Tibial nerve (tissue), 3 donors: ENCODE data around the gene CMC4.

Source experiments
- POLR2A ChIP-seq, 2 donors: fragments of 450-650 bp; IDR thresholded peaks; one replicate each; pipeline ENCODE4 v1.6.1; 2017; ENCODE audit warnings: antibody characterized with exemption in 2 of 2, mild to moderate bottlenecking in 2 of 2, moderate library complexity in 2 of 2
- TF ChIP-seq, protein P1 (sequence below), 5 experiments: fragments of 200-600 bp in 3 of 5; fragments of 450-650 bp in 2 of 5; sonication (generic) in 3 of 5; IDR thresholded peaks; one replicate each; pipeline ENCODE4 v1.5.1; 2016 to 2019; ENCODE audit warnings: antibody characterized with exemption in 5 of 5, mild to moderate bottlenecking in 3 of 5, moderate library complexity in 2 of 5

DNA sequence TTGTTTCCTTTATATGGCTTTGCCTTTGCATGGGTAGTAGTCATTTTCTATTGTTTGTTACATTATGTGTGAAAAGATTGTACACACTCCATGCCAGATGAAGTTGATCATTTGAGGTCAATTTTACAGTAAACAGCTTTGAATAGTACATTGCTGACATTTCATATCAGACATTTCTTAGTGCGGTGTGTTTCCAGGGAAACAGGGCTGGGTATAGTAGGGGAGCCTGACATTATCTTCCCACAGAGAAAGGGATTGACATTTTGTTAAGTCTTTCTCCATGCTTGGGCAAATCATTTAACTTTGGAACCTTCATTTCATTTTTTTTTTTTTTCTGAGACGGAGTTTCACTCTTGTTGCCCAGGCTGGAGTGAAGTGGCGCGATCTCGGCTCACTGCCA, 39.3 kb downstream of the CMC4 start:
- TF ChIP-seq, protein P1, sequence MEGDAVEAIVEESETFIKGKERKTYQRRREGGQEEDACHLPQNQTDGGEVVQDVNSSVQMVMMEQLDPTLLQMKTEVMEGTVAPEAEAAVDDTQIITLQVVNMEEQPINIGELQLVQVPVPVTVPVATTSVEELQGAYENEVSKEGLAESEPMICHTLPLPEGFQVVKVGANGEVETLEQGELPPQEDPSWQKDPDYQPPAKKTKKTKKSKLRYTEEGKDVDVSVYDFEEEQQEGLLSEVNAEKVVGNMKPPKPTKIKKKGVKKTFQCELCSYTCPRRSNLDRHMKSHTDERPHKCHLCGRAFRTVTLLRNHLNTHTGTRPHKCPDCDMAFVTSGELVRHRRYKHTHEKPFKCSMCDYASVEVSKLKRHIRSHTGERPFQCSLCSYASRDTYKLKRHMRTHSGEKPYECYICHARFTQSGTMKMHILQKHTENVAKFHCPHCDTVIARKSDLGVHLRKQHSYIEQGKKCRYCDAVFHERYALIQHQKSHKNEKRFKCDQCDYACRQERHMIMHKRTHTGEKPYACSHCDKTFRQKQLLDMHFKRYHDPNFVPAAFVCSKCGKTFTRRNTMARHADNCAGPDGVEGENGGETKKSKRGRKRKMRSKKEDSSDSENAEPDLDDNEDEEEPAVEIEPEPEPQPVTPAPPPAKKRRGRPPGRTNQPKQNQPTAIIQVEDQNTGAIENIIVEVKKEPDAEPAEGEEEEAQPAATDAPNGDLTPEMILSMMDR (IDR thresholded peaks at IDR 0.05) = no peak
- no peak for TF ChIP-seq POLR2A (IDR thresholded peaks at IDR 0.05)
